ENCODE measurements around the gene C16orf74. TPM values are rescaled to one million over a fixed set of nuclear protein-coding genes. Genes with fewer than 3 reads are reported as not detected.
A peak's percentile ranks its signal among the peaks of the same experiment; 100 is the strongest.

Gene C16orf74
- total RNA-seq, 1 donor from 2014 or later: 3.1 TPM

DNA sequence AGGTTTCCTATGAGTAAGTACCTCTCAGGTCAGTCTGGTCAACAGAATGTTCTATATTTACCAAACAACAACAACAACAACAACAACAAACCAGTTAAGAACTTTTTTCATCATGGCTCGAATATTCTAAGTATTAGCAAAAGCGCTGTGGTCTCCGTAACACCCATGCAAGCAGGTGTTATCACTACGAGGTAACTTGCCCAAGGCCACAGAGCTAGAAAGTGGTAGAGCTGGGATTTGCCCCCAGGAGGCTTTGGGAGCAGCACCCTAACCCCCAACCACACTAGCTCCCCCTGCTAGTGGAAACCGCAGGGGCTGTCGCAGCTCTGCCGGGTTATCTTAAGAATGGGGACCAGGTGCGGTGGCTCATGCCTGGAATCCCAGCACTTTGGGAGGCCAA lies 23.9 kb upstream of the C16orf74 start:
- Mint-ChIP-seq H3K27me3 (no peaks in the 10 kb centered on the region), H3K36me3 (peaks cover 3% of the 10 kb centered on the region), H3K4me1 (ENCODE audit: unreplicated experiment) (no peaks in the 10 kb centered on the region), H3K4me3 (no peak overlapping the region), H3K27ac (no peak overlapping the region), H3K9me3 (no peaks in the 10 kb centered on the region)
- DNase-seq (ENCODE audit: extremely low spot score, unreplicated experiment): no peak
- TF ChIP-seq, protein P1, sequence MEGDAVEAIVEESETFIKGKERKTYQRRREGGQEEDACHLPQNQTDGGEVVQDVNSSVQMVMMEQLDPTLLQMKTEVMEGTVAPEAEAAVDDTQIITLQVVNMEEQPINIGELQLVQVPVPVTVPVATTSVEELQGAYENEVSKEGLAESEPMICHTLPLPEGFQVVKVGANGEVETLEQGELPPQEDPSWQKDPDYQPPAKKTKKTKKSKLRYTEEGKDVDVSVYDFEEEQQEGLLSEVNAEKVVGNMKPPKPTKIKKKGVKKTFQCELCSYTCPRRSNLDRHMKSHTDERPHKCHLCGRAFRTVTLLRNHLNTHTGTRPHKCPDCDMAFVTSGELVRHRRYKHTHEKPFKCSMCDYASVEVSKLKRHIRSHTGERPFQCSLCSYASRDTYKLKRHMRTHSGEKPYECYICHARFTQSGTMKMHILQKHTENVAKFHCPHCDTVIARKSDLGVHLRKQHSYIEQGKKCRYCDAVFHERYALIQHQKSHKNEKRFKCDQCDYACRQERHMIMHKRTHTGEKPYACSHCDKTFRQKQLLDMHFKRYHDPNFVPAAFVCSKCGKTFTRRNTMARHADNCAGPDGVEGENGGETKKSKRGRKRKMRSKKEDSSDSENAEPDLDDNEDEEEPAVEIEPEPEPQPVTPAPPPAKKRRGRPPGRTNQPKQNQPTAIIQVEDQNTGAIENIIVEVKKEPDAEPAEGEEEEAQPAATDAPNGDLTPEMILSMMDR (conservative IDR thresholded peaks at IDR 0.05): no peak

DNA sequence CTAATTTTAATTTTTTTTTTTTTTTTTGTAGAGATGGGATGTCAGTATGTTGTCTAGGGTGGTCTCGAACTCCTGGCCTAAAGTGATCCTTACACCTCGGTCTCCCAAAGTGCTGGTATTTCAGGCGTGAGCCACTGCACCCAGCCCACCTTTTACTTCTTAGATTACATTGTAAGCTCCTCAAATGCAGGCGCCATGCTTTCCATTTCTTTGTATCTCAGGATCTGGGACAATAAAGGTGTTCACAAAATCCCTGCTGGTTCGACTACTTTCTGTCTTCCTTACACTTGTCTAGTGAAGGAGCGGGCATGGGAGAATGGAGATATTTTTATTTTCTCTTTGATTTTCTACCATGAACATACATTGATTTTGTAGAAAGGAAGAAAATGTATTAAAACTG lies 23.2 kb upstream of the C16orf74 start:
- Mint-ChIP-seq H3K9me3 (no peaks in the 10 kb centered on the region), H3K36me3 (no peaks in the 10 kb centered on the region), H3K4me3 (no peak overlapping the region), H3K27me3 (no peaks in the 10 kb centered on the region), H3K27ac (no peak overlapping the region), H3K4me1 (ENCODE audit: unreplicated experiment) (no peaks in the 10 kb centered on the region)
- DNase-seq (ENCODE audit: extremely low spot score, unreplicated experiment): no peak
- TF ChIP-seq, protein P1 (conservative IDR thresholded peaks at IDR 0.05): no peak

DNA sequence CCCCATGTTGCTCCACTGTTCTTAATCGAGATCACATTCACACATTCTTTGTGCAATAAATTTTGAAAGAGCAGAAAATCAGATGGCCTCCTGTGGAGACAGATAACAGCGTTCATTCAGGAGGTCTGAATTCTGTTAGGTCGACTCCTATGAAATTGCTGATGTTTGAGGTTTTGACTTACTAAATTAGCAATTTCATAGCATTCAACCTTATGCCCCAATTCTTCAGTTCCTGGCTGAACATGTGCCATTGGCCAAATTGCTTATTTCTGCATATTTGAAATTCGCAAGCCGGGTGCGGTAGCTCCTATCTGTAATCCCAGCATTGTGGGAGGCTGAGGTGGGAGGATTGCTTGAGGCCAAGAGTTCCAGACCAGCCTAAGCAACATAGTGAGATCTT lies 22.1 kb upstream of the C16orf74 start:
- no peak overlapping the region for H3K4me3 Mint-ChIP-seq
- no peak for DNase-seq (ENCODE audit: extremely low spot score, unreplicated experiment)
- no peak overlapping the region for H3K27ac Mint-ChIP-seq
- TF ChIP-seq, protein P1 (conservative IDR thresholded peaks at IDR 0.05): no peak
- no peaks in the 10 kb centered on the region for H3K9me3 Mint-ChIP-seq
- H3K27me3 Mint-ChIP-seq: no peaks in the 10 kb centered on the region
- H3K4me1 Mint-ChIP-seq (ENCODE audit: unreplicated experiment): peaks cover 4% of the 10 kb centered on the region
- no peaks in the 10 kb centered on the region for H3K36me3 Mint-ChIP-seq

DNA sequence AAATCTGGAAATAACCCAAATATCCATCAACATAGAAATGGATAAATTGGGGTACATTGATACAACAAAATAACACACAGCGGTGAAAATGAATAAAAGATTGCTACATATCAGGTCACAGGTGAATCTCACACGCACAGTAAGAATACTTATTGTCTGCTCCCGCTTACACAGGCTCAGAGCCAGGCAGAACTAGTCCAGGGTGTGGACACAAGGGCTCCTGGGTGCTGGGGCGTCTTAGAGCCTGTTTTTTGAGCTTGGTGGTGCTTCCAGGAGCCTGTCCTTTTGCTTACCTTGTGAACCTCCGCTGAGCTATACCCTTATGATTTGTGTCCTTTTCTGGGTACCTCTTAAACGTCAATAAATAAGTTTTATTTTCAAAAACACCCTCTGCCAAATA lies 19.8 kb upstream of the C16orf74 start:
- H3K36me3 Mint-ChIP-seq: no peaks in the 10 kb centered on the region
- H3K4me3 Mint-ChIP-seq: no peak overlapping the region
- H3K4me1 Mint-ChIP-seq (ENCODE audit: unreplicated experiment): peaks cover 11% of the 10 kb centered on the region
- H3K9me3 Mint-ChIP-seq: no peaks in the 10 kb centered on the region
- peaks cover 8% of the 10 kb centered on the region for H3K27me3 Mint-ChIP-seq
- DNase-seq (ENCODE audit: extremely low spot score, unreplicated experiment): no peak
- H3K27ac Mint-ChIP-seq: no peak overlapping the region
- TF ChIP-seq, protein P1 (conservative IDR thresholded peaks at IDR 0.05): no peak

DNA sequence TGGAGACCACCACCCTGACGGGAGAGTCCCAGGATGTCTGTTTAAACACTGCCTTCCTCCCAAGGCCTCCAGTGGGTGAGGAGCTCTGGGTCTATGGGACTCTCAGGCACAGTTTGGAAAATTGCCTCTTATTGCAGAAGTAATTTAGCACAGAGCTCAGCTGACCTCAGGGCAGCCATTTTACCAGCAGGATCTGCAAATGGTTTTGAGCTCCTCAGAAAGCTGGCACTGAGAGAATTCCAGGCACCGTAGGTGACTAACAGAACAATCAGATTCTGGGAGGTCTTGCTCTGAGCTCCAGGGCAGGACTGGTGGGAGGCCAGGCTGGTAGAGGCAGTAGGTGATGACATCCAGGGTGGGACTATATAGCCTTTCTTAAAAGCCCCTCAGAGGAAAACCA lies 17.3 kb upstream of the C16orf74 start:
- no peak overlapping the region for H3K4me3 Mint-ChIP-seq
- peak overlapping the region; percentile 62 for H3K27ac Mint-ChIP-seq
- no peaks in the 10 kb centered on the region for H3K36me3 Mint-ChIP-seq

More for the DNA sequence above, 17.3 kb upstream of the C16orf74 start:
- Mint-ChIP-seq H3K27me3 (peaks cover 16% of the 10 kb centered on the region), H3K4me1 (ENCODE audit: unreplicated experiment) (peaks cover 11% of the 10 kb centered on the region), H3K9me3 (no peaks in the 10 kb centered on the region)
- TF ChIP-seq, protein P1 (conservative IDR thresholded peaks at IDR 0.05): no peak
- DNase-seq (ENCODE audit: extremely low spot score, unreplicated experiment): no peak
